NCI-H128 (cell line): ENCODE measurements around the gene TNRC18.
"Not testable (repeated sequence)": the region's sequence is repeated elsewhere in the genome, so short reads cannot be mapped to it uniquely, and the experiment has no call there.

Experiments used
- DNase-seq: peaks from one replicate; lab custom pipeline; 2025; ENCODE audit not compliant: unreplicated experiment; lab: John Stamatoyannopoulos, UW

TNRC18 gene

GRCh38 chr7:5324961-5325360, 98.7 kb downstream of the TNRC18 start:
- no peak for DNase-seq

DNA sequence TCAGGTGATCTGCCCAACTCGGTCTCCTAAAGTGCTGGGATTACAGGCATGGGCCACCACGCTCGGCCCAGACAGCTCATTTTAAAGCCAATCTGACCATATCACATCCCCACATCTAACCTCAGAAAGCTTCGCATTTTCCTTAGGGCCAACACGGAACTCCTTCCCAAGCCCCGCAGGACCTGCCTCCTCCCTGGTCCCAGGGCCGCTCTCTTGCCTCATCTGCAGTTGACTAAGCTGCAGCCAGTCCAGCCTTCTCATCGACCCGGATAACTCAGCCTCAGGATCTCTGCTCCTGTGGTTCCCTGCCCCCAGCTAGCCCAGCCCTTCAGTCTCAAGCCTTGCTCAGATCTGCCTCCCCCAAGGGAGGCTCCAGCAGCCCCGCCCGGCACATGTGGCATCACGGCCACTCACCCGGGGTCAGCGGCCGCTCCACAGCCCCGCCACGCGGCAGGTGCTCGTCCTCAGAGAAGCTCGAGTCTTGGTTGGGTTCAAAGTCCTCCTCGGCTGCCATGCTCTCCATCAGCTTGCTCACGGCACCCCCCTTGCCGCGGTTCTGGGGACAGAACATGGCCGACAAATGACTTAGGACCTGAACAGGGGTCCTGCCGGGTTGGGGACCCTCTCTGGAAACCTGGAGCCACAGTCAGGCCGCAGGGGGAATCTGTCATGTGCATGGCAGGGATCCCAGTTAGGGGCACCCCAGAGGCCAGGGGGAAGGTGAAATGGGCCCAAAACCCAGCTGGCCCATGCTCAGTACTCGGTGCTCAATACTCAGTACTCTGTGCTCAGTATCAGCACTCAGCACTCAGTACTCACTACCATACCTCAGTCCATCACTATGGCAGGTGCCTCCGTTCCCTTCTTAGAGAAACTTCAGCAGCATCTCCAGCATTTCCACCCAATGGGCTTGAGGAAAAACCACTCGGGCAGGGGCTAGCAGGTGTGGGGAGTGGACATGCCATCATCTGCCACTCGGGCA, 99.5 kb downstream of the TNRC18 start:
- not testable (repeated sequence) for DNase-seq

DNA sequence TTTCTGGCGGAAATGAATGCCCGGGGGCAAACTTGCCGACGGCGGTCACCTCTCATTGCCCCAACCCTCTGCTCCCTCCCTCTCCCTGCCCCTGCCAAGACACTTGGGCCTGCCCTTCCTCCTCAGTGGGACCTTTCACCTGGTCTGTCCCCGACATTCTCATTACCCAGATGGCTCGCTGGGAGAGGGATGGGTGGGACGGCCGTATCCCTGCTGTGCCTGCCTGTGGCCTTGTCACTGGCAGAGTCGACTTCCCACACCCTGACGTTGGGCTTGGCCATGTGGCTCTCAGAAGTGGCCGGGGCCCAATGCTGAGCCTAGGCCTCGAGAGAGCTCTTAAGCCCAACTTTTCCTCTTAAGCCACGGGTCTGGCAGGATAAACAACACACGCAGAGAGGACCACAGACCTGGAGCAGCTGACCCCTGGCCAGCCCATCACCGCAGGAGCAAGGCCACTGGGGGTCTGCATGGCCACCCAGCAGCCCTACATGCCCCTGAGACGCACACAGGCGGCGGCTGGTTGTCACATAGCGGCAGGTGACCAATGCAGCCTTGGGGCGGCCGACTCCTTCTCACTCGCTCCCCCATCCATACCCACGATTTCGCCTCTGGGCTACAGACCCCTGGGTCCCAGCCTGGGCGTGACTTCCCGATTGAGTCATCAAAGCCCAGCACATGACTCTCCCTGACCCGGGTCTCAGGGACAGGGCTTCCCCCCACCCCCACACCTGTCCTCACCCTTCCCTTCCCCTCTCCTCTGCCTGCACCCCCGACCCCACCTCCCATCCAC, 100.8 kb downstream of the TNRC18 start:
- no peak for DNase-seq

DNA sequence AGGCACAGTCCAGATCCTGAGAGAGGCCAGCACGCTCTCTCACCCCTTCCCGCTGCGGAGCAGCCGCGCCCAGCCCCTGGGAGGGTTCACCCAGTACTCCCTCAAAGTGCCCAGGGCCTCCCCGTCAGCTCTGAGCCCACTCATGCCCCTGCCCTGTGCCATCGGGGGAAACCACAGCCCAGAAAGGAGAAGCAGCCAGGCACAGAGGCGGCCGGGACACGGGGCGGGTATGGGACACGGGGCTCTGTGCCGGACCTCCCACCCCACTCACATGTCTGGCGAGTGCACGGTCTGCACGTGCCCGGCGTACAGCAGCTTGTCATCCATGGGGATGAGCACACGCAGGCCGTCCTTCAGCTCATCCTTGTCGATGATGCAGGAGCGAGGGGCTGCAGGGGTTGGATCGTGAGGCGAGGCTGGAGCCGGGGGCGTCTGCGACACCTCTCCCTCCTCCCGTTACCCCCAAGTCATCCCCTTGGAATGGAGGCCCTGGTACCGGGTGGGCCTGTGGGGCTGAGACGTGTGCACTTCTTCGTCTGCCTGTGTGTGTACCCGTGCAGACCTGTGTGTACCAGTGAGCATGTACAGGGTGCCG, 102.7 kb downstream of the TNRC18 start:
- no peak for DNase-seq

- DNase-seq, result no peak
Observed at GRCh38 chr7:5320391-5320790, 103.2 kb downstream of the TNRC18 start.

DNA sequence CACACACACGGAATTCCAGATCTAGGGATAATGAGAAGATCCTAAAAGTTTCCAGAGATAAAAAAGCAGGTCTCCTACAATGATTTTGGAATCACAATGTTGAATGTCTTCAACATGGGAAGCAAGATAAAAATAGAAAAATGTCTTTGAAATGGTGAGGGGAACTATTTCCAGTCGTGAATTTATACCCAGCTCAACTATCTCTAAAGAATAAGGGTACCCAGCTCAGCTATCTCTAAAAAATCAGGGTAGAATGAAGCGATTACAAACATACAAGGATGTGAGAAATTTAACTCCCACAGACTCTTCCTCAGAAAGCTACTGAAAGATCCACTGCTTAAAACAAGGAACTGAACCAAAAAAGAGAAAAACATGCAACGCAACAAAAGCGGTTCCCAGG, 105.0 kb downstream of the TNRC18 start:
- DNase-seq, result not testable (repeated sequence)

DNA sequence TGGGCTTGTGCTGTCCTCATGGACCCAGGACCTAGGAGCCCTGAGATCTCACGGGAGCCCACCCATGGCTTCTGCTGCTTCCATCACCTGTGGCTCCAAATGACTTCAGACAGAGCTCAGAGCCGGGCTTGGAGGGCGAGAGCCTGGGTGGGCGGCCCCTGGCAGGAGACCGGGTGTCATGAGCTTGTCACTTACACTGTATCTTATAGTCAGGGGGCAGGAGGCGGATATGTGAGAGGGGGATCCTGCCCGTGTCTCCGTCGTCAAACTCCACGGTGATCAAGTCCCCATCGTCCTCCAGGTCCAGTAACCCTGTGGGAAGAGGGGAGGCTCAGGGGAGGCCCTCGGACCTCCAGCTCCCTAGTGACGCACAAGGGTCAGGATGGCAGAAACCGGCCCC, 107.9 kb downstream of the TNRC18 start:
- no peak for DNase-seq

- DNase-seq, result no peak
Observed at GRCh38 chr7:5314864-5315263, 108.8 kb downstream of the TNRC18 start.

DNA sequence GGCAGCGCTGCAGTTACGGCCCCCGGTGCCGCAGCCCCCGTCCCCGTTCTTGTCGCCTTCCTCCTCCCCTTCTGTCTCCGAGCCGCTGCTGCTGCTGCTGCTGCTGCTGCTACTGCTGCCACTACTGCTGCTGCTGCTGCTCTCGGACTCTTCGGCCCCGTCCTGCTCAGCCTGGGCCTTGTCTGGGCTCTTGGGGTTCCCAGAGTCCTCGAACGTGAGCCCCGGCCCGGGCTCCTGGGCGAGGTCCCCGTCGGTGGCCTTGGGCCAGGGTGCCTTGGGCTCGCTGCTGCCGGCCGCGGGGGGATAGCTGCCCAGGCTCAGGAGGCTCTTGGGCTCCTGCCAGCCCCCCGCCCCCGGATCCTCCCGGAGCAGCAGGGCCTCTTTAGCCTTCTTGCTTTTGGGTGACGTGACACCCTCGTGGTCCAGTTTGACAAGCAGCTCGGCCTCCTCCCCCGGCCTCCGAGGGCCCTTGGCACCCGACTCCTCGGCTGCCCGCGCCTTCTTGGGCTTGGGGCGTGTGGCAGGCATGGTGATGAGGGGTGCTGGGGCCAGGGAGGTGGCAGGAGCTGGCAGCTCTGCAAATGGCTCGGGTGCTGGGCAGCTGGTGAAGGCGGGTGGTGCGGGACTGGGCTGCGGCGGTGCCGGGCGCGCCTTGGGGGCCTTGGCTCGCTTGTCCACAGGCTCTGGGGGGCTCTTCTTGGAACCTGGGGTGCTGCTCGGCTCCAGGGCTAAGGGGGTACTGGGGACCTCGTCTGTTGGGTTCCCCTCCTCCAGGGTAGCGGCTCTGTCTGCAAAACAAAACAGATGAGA, 110.4 kb downstream of the TNRC18 start:
- DNase-seq, result not testable (repeated sequence)

GRCh38 chr7:5312276-5313070, 111.2 kb downstream of the TNRC18 start:
- not testable (repeated sequence) for DNase-seq

DNA sequence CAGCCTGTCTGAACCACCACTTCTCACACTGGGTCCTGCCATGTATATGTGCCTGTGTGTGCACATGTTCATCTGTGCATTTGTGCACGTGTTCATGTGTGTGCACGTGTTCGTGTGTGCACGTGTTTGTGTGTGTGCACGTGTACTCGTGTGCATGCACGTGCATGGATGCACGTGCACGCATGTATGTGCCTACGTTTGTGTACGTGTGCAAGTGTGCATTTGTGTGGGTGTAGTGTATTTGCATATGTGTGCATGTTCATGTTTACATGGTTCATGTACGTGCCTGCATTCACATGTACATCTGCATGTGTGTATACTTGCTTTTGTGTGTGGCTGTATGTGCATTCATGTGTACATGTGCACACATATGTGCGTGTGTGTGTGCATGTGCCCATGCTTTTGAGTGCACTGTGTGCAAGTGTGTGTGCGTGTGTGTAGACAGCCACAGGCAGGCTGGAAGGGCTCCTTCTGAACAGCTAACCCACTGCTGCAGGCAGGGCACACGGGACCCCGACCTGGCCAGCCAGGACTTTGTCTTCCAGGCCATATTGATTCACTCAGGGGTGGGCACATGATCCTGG, 112.7 kb downstream of the TNRC18 start:
- DNase-seq, result no peak

DNA sequence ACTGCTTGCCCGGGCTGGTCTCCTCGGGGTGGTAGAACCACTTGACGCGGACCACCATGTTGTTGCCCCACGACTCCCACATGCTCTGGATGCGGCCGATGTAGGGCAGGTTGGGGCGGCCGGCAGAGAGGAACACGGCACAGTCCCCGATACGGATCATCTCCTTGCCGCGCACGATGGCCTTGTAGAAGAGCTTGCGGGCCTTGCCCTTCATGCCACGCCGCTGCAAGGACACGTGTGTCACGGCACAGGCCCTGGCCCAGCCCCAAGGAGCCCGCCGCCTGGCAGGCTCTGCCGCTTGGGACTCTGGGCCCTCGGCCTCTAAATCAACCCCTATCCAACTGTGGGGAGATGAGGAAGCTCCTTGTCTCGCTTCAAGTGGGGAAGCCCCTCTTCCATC, 114.5 kb downstream of the TNRC18 start:
- DNase-seq, result no peak

GRCh38 chr7:5307221-5308142, 116.2 kb downstream of the TNRC18 start:
- DNase-seq, result not testable (repeated sequence)

- DNase-seq, result not testable (repeated sequence)
Observed at GRCh38 chr7:5305050-5305449, 118.6 kb downstream of the TNRC18 start.

DNA sequence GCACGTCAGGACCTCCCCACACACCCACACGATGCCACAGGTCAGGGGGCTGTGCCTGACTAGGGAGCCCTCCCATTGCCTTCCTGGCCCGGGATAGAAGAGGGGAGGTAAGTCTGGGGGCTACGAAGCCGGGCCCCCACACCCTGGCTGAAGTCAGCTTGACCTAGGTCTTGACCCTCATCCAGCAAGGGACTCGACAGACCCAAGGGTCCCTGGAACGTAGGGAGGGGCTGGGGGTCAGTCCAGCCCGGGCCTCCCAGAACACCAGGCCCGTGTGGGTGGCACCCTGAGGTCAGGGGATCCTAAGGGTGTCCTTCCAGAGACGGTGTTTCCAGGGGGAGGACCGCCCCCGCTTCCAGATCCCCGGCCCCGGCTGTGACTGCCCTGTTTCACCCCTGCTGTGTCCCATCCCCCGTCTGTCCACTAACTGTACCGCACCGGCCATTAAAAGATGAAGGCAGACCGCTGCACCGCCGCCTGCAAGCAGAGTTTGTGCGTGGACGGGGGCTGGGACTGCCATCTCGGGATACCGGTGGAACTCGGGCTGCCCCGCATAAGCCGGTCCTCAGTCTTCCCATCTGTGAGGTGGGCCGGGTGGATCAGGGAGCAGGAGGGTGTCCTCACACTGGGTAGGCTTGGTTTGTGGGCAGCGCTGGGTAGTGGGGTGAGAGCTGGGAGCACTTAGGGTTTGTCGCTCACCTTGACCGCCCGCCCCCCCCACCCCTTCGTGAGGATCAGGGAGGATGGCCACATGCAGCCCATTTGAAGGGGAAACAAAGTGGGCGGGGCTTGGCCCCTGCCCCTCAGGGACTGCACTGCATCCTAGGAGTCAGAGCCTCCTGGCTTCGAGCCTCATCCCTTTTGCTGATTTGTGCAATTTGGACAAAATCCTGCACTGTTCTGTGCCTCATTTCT, 119.8 kb downstream of the TNRC18 start:
- DNase-seq, result no peak

GRCh38 chr7:5303061-5303460, 120.6 kb downstream of the TNRC18 start:
- DNase-seq, result no peak

DNA sequence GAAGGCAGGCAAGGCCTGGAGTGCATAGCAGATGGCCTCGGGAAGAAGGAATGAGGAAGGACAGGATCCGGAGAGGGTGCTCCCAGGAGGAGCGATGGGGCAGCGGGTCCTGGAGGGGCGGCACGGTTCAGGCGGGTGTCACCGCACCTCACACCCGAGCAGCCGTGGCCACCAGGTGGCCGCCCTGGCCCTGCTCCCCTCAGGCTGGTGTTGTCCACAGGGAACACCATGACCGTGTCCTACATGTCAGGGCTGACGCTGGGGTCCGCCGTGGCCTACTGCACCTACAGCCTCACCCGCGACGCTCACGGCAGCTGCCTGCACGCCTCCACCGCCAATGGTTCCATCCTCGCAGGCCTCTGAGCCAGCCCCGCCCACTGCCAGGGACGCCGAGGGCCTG, 121.1 kb downstream of the TNRC18 start:
- no peak for DNase-seq
